Esophagus muscularis mucosa (tissue), 4 donors: ENCODE results near the gene ANXA6. TPM values are rescaled to one million over a fixed set of nuclear protein-coding genes. Genes with fewer than 3 reads are reported as not detected.

Experiments used
- DNase-seq: peaks from one replicate; pipeline ENCODE4 v3.0.0-alpha.2; 2017; ENCODE audit errors: extremely low spot score
- H3K27ac ChIP-seq, 4 donors: fragments of 200-600 bp; sonication (generic); replicated peaks in 1 of 4; 1 replicate in 3 of 4; 2 replicates in 1 of 4; pipeline ENCODE4 v1.5.1; 2016 to 2019; ENCODE audit warnings: mild to moderate bottlenecking in 1 of 4
- H3K27me3 ChIP-seq, 4 donors: fragments of 200-600 bp; sonication (generic); one replicate each; pipeline versions ENCODE4 v1.5.1 to v1.6.0; 2016 to 2019
- H3K36me3 ChIP-seq, 4 donors: fragments of 200-600 bp; sonication (generic); one replicate each; pipeline ENCODE4 v1.5.1; 2016 to 2019
- H3K4me1 ChIP-seq, 4 donors: fragments of 200-600 bp; sonication (generic); one replicate each; pipeline ENCODE4 v1.5.1; 2016 to 2019
- H3K4me3 ChIP-seq, 4 donors: fragments of 200-600 bp; sonication (generic); 1 replicate in 2 of 4; 2 replicates in 2 of 4; pipeline ENCODE4 v1.5.1; 2016 to 2019; ENCODE audit warnings: mild to moderate bottlenecking in 4 of 4, moderate library complexity in 1 of 4
- H3K9me3 ChIP-seq, 4 donors: fragments of 200-600 bp; sonication (generic); 1 replicate in 3 of 4; 2 replicates in 1 of 4; pipeline ENCODE4 v1.5.1; 2016 to 2019
- EP300 ChIP-seq: sonication (generic); formaldehyde crosslinking; IDR thresholded peaks from one replicate; pipeline ENCODE4 v1.6.1; 2017; ENCODE audit warnings: antibody characterized with exemption
- POLR2A ChIP-seq: fragments of 450-650 bp; IDR thresholded peaks from one replicate; pipeline ENCODE4 v1.6.1; 2017; ENCODE audit warnings: antibody characterized with exemption, moderate library complexity, mild to moderate bottlenecking, low read depth
- POLR2AphosphoS5 ChIP-seq, 2 donors: sonication (generic); formaldehyde crosslinking; IDR thresholded peaks; one replicate each; pipeline ENCODE4 v1.6.1; 2017; ENCODE audit warnings: antibody characterized with exemption in 2 of 2
- WGBS: methylation state at CpG from one replicate; pipeline ENCODE4 v1.1.5; 2018; 5-methylcytosine and 5-hydroxymethylcytosine counted together
- intact Hi-C: fragments of 100-400 bp; cut with DNase I; formaldehyde crosslinking; loops from one replicate; pipeline ENCODE4 v1.15.1; 2023
- total RNA-seq, 4 donors: library from RNA; depleted of rRNA; stranded (reverse); fragments of >200 nt; gene quantifications; one replicate each; pipeline versions ENCODE4 v1.1.0 to v1.2.1, GENCODE V29; 2016
- TF ChIP-seq, protein P1 (sequence below), 3 experiments: fragments of 200-600 bp in 2 of 3; fragments of 450-650 bp in 1 of 3; sonication (generic) in 2 of 3; IDR thresholded peaks; one replicate each; pipeline ENCODE4 v1.5.1; 2017 to 2019; ENCODE audit warnings: antibody characterized with exemption in 3 of 3, mild to moderate bottlenecking in 2 of 3, moderate library complexity in 1 of 3

ANXA6 gene
- total RNA-seq, 4 donors from 2014 or later, result 232 to 442 (median 374) TPM

DNA sequence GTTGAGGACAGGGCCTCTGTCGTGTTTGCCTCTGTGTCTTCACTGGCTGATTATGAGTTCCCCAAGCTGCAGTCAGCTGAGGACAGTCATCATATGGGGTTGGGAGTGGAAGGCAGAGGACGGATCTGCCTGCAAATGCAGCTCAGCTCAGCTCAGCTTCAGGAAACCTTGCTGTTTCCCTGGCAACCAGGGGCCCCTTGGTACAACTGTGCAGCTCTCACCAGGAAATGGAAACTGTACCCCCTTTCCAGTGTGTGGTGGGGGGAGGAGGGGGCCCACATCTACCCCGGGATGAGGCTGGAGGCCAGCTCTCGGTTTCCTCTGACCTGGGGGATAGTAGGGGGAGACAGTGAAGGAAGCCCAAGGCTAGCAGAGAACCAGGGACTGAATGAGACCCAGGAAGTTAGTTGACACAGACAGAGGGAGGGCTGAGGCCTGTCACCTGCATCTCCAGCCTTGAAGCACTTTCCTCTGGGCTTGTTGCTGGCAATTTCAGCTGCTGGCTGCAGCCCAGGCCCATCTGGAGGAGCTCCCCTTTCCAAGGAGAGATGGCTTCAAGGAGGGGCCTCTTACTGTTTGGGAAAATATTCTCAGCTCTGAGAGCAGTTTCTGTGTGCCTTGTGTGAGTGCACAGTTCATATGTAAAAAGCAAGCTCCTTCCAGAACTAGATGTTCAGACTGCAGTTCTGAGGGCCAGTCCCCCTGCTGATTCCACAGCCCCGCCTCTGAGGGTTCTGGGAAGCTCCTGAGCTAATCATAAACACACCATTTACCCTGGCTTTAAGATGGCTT is 6.9 kb downstream of the ANXA6 start:
- peaks cover 0 to 22% (median 20%) of the 10 kb centered on the region in 4 donors for H3K36me3 ChIP-seq
- intact Hi-C loops, result no loop called here
- TF ChIP-seq POLR2AphosphoS5 (IDR thresholded peaks at IDR 0.05) (peak; percentile 56 to 63), EP300 (no peak)
- 4% methylated on average over 5 of the region's 5 CpGs for WGBS
- H3K9me3 ChIP-seq, result no peaks in the 10 kb centered on the region
- H3K4me1 ChIP-seq, result peaks cover 79 to 99% (median 98%) of the 10 kb centered on the region in 4 donors
- peak overlapping the region in 2 of 4 donors; percentile 2 to 20 for H3K4me3 ChIP-seq
- H3K27me3 ChIP-seq, result no peaks in the 10 kb centered on the region
- peak overlapping the region; percentile 88 to 96 (median 94) for H3K27ac ChIP-seq
- no peak for DNase-seq

DNA sequence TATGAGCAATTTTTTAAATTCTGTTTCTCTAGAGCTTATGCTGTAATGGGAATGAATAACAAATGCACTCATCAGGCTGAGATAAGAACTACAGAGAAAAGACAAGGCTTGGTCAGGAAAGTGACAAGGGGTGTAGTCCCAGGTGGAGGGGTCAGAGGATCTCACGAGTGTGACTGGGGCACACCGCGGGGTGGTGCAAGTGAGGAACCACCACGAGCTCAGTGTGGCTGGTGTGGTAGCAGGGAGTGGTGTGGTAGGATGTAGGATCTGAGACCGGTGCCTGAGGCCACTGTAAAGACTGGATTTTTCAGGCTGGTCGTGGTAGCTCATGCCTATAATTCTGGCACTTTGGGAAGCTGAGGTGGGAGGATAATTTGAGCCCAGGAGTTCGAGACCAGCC is 9.0 kb downstream of the ANXA6 start:
- peaks cover 0 to 41% (median 31%) of the 10 kb centered on the region in 4 donors for H3K36me3 ChIP-seq
- peaks cover 80 to 99% (median 98%) of the 10 kb centered on the region in 4 donors for H3K4me1 ChIP-seq
- WGBS, result 72% methylated on average over 7 of the region's 7 CpGs
- no peaks in the 10 kb centered on the region for H3K9me3 ChIP-seq
- peak overlapping the region in 3 of 4 donors; percentile 5 to 96 (median 10) for H3K27ac ChIP-seq
- no peak overlapping the region for H3K4me3 ChIP-seq
- H3K27me3 ChIP-seq, result no peaks in the 10 kb centered on the region
- no peak for DNase-seq
- intact Hi-C loops, result no loop called here
- TF ChIP-seq POLR2AphosphoS5 (IDR thresholded peaks at IDR 0.05) (no peak), EP300 (no peak), POLR2A (no peak)
- TF ChIP-seq, protein P1, sequence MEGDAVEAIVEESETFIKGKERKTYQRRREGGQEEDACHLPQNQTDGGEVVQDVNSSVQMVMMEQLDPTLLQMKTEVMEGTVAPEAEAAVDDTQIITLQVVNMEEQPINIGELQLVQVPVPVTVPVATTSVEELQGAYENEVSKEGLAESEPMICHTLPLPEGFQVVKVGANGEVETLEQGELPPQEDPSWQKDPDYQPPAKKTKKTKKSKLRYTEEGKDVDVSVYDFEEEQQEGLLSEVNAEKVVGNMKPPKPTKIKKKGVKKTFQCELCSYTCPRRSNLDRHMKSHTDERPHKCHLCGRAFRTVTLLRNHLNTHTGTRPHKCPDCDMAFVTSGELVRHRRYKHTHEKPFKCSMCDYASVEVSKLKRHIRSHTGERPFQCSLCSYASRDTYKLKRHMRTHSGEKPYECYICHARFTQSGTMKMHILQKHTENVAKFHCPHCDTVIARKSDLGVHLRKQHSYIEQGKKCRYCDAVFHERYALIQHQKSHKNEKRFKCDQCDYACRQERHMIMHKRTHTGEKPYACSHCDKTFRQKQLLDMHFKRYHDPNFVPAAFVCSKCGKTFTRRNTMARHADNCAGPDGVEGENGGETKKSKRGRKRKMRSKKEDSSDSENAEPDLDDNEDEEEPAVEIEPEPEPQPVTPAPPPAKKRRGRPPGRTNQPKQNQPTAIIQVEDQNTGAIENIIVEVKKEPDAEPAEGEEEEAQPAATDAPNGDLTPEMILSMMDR (IDR thresholded peaks at IDR 0.05), result no peak

DNA sequence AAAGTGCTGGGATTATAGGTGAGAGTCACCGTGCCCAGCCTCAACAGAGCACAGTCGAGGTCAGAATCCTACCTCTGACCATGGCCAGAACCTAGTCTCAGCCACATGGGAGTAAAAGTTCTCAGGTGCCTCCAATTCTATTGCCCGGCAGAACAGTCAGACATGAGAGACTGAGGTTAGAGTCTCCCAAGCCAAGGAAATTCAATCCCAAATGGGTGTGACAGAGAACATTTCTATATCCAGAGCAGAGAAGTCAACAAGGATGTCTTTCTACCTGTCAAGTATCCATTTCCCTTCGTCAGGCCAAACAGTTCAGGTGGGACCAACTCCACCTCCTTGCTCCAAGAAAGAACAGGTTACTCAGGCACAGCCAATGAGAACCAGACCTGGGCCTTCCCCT is 10.5 kb downstream of the ANXA6 start:
- no peak for DNase-seq
- Histone ChIP-seq H3K9me3 (no peaks in the 10 kb centered on the region), H3K36me3 (peaks cover 0 to 50% (median 28%) of the 10 kb centered on the region in 4 donors), H3K27ac (no peak overlapping the region), H3K4me1 (peaks cover 82 to 99% (median 99%) of the 10 kb centered on the region in 4 donors), H3K27me3 (no peaks in the 10 kb centered on the region), H3K4me3 (no peak overlapping the region)
- intact Hi-C loops, result no loop called here
- WGBS, result 96% methylated on average over 4 of the region's 4 CpGs
- TF ChIP-seq EP300 (no peak), POLR2A (no peak), POLR2AphosphoS5 (IDR thresholded peaks at IDR 0.05) (no peak)
- TF ChIP-seq, protein P1 (IDR thresholded peaks at IDR 0.05), result no peak

DNA sequence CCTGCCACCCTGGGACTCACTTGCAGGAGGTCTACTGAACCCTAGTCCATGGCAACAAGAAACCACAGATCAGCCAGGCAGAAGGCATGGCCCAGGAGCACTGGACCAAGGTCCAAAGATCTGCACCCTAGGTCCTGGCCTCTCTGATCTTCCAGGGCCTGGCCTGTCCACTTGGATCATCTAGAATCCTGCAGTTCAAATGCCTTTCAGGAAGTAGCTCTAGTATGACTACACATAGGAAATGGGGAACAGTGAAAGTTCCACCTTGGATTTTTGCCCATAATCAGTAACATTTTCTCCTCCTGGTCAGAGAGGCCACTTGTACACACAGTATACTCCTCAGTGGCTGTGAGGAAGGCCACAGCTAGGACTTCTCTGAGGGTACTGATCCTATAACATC is 11.5 kb downstream of the ANXA6 start:
- Histone ChIP-seq H3K27me3 (no peaks in the 10 kb centered on the region), H3K9me3 (no peaks in the 10 kb centered on the region), H3K36me3 (peaks cover 0 to 53% (median 28%) of the 10 kb centered on the region in 4 donors), H3K4me3 (no peak overlapping the region), H3K4me1 (peaks cover 82 to 99% (median 99%) of the 10 kb centered on the region in 4 donors), H3K27ac (no peak overlapping the region)
- no peak for DNase-seq
- intact Hi-C loops, result no loop called here
- TF ChIP-seq, protein P1 (IDR thresholded peaks at IDR 0.05), result no peak
- TF ChIP-seq POLR2AphosphoS5 (IDR thresholded peaks at IDR 0.05), result no peak

DNA sequence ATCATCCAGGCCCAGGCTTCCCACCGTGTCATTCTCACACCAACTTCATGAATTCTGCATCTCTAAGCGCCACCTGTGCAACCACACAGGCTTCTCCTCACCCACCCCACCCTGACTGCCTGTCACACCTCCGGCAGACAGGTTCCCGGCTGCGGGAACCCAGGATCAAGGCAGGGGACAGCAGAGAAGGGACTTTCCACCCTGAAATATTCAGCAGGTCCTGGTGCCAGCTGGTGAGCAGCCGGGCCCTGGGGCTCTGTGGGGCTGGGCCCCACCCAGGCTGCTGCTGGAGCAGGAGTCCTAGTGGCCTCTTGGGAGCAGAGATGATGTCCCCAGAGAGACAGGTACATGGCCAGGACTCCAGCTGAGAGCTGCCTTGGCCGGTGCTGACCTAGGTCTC is 12.7 kb downstream of the ANXA6 start:
- no peaks in the 10 kb centered on the region for H3K27me3 ChIP-seq
- no peak overlapping the region for H3K27ac ChIP-seq
- H3K4me1 ChIP-seq, result peaks cover 76 to 99% (median 95%) of the 10 kb centered on the region in 4 donors
- intact Hi-C loops, result no loop called here
- DNase-seq, result no peak
- 50% methylated on average over 6 of the region's 7 CpGs for WGBS
- TF ChIP-seq POLR2A (no peak), EP300 (no peak), POLR2AphosphoS5 (IDR thresholded peaks at IDR 0.05) (no peak)
- TF ChIP-seq, protein P1 (IDR thresholded peaks at IDR 0.05), result no peak
- no peak overlapping the region for H3K4me3 ChIP-seq
- no peaks in the 10 kb centered on the region for H3K9me3 ChIP-seq
- peaks cover 3 to 63% (median 34%) of the 10 kb centered on the region in 4 donors for H3K36me3 ChIP-seq
